Right lobe of liver (tissue), 6 donors: ENCODE results near the gene RAB4B. TPM values are rescaled to one million over a fixed set of nuclear protein-coding genes. Genes with fewer than 3 reads are reported as not detected.

Experiments
- ATAC-seq, 4 donors: fragments of 200-7000 bp; cut with Tn5 transposase; one replicate each; pipeline ENCODE4 v1.9.1; 2020; ENCODE audit warnings: mild to moderate bottlenecking in 4 of 4, moderate library complexity in 4 of 4
- DNase-seq, 3 donors: peaks; one replicate each; pipeline ENCODE4 v3.0.0-alpha.2; 2020
- H3K27ac ChIP-seq, 3 donors: fragments of 200-600 bp; one replicate each; pipeline ENCODE4 v1.8.0; 2022
- H3K27me3 ChIP-seq, 2 donors: fragments of 200-600 bp; one replicate each; pipeline ENCODE4 v1.8.0; 2022
- H3K36me3 ChIP-seq, 4 donors: fragments of 200-600 bp; sonication (generic) in 1 of 4; one replicate each; pipeline versions ENCODE4 v1.5.1 to v1.8.0; 2017 to 2022; ENCODE audit warnings: control low read depth in 1 of 4
- H3K4me1 ChIP-seq, 4 donors: fragments of 200-600 bp; sonication (generic) in 1 of 4; one replicate each; pipeline versions ENCODE4 v1.5.1 to v1.8.0; 2017 to 2022; ENCODE audit warnings: control low read depth in 1 of 4
- H3K4me3 ChIP-seq, 3 donors: fragments of 200-600 bp; one replicate each; pipeline ENCODE4 v1.8.0; 2022
- H3K9me3 ChIP-seq, 4 donors: fragments of 200-600 bp; sonication (generic) in 1 of 4; one replicate each; pipeline versions ENCODE4 v1.5.1 to v1.8.0; 2017 to 2022; ENCODE audit warnings: control low read depth in 1 of 4
- CTCF ChIP-seq, 4 donors: fragments of 200-600 bp in 3 of 4; fragments of 450-650 bp in 1 of 4; IDR thresholded peaks; one replicate each; pipeline versions ENCODE4 v1.5.1 to v1.8.0; 2016 to 2022; ENCODE audit warnings: antibody characterized with exemption in 4 of 4, mild to moderate bottlenecking in 2 of 4
- POLR2A ChIP-seq: fragments of 450-650 bp; IDR thresholded peaks from one replicate; pipeline ENCODE4 v1.6.1; 2017; ENCODE audit warnings: antibody characterized with exemption, mild to moderate bottlenecking
- WGBS: methylation state at CpG from one replicate; pipeline ENCODE4 v1.1.6; 2018; ENCODE audit warnings: low coverage, low lambda C conversion rate; ENCODE audit not compliant: insufficient coverage; ENCODE audit errors: missing lambda C conversion rate; 5-methylcytosine and 5-hydroxymethylcytosine counted together
- intact Hi-C, 2 donors: fragments of 100-400 bp; cut with DNase I; formaldehyde crosslinking; loops; one replicate each; pipeline versions ENCODE4 v1.11.2 to v1.14.1; 2022
- total RNA-seq, 6 experiments: library from RNA; depleted of rRNA in 2 of 6; stranded (reverse); fragments of >200 nt in 2 of 6; fragmentation: NEBNext Ultra II Directional in 3 of 6; extraction: Animal tissue kit (Norgen Biotek cat#: 25700) in 3 of 6; gene quantifications; one replicate each; pipeline versions ENCODE4 v1.1.0 to v1.2.4, GENCODE V29; 2016 to 2023
- donor health status: DM: no; HTN: yes; CAD: no.
- donor health status: DM: no; HTN: no; CAD: no.
- donor health status: DM: no; HTN: no; CAD: no.
- donor health status: DM: no; HTN: yes; CAD: no.
- donor health status: DM: no; HTN: yes; CAD: no.

RAB4B gene
- total RNA-seq, 6 experiments from 2014 or later = 6.4 to 17.2 (median 10.2) TPM

DNA sequence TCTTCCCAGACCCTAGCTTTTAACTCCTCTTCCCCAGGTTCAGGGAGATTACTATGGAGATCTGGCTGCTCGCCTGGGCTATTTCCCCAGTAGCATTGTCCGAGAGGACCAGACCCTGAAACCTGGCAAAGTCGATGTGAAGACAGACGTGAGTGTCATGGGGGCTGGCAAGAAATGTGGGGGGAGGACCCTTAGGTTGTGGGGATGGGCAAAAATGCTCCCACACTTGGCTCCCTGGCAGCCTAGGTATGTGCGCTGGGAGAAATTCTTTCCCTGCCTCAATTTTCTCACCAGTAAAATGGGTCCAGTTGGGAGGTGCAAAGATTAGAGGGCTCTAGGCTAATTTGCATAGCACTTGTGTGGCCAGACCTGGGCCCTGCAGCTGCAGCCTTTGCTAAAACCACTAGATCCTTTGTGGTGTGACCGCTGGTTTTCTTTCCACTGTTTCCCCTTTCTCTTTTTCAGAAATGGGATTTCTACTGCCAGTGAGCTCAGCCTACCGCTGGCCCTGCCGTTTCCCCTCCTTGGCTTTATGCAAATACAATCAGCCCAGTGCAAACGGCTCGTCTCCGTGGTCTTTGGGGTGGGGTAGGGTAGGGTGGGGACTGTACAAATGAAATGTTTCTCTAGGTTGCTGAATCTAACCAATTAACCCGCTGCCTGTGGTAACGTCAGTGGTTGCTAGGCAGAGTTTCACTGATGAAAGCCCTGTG is 959 bp upstream of the RAB4B start:
- DNase-seq = peak; percentile 77 to 86 (median 83)
- Histone ChIP-seq H3K4me1 (peaks cover 0 to 12% (median 0%) of the 10 kb centered on the region in 4 donors), H3K36me3 (no peaks in the 10 kb centered on the region), H3K9me3 (no peaks in the 10 kb centered on the region), H3K27ac (peak overlapping the region; percentile 78 to 93 (median 89)), H3K4me3 (peak overlapping the region; percentile 52 to 93 (median 77)), H3K27me3 (no peaks in the 10 kb centered on the region)
- 6% methylated on average over 11 of the region's 13 CpGs for WGBS
- ATAC-seq = peak; percentile 74 to 79 (median 76)
- intact Hi-C loops = no loop called here
- TF ChIP-seq CTCF (IDR thresholded peaks at IDR 0.05) (no peak), POLR2A (no peak)

- TF ChIP-seq POLR2A (no peak), CTCF (IDR thresholded peaks at IDR 0.05) (no peak)
- DNase-seq (no peak), ATAC-seq (no peak)
- 0% methylated on average over 9 of the region's 10 CpGs for WGBS
- Histone ChIP-seq H3K4me1 (peaks cover 0 to 12% (median 0%) of the 10 kb centered on the region in 4 donors), H3K4me3 (peak overlapping the region; percentile 52 to 93 (median 77)), H3K9me3 (no peaks in the 10 kb centered on the region), H3K27ac (peak overlapping the region; percentile 78 to 93 (median 89)), H3K27me3 (no peaks in the 10 kb centered on the region), H3K36me3 (no peaks in the 10 kb centered on the region)
- intact Hi-C loops = no loop called here
Observed at GRCh38 chr19:40777645-40777936, 456 bp upstream of the RAB4B start.

DNA sequence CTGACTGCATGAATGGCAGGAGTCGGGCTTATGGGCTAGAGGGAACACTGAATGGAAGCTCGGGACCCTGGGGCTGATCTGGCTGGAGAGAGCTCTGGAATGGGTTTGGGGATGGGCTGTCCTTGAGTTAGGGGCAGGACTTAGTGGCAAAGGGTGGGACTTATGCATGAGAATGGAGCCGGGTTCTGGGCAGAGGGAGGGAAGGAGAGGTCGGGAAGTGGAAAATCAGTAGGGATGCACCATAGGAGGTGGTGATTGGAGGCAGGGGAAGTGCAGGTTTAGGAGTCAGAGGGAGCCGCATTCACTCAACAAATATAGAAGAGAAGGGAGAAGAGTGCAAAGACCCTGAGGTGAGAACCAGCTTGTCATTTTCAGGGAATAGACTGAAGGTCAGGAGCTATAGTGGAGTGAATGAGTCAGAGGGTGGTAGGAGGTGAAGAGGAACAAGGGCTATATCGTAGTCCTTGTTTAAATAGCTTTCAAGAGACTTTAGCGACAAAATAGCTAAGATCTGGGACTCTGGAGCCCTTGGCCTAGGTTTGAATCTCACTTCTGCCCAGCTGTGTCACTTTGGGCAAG is 748 bp downstream of the RAB4B start:
- ATAC-seq = no peak
- peak overlapping the region; percentile 77 to 93 (median 81) for H3K4me3 ChIP-seq
- TF ChIP-seq CTCF (IDR thresholded peaks at IDR 0.05) = no peak
- TF ChIP-seq POLR2A = no peak
- H3K9me3 ChIP-seq = no peaks in the 10 kb centered on the region
- no peaks in the 10 kb centered on the region for H3K36me3 ChIP-seq
- H3K4me1 ChIP-seq = peaks cover 0 to 12% (median 0%) of the 10 kb centered on the region in 4 donors
- intact Hi-C loops = no loop called here
- peak overlapping the region in 2 of 3 donors; percentile 87 to 89 for H3K27ac ChIP-seq
- 16% methylated on average over 7 of the region's 7 CpGs for WGBS
- H3K27me3 ChIP-seq = no peaks in the 10 kb centered on the region
- DNase-seq = no peak

DNA sequence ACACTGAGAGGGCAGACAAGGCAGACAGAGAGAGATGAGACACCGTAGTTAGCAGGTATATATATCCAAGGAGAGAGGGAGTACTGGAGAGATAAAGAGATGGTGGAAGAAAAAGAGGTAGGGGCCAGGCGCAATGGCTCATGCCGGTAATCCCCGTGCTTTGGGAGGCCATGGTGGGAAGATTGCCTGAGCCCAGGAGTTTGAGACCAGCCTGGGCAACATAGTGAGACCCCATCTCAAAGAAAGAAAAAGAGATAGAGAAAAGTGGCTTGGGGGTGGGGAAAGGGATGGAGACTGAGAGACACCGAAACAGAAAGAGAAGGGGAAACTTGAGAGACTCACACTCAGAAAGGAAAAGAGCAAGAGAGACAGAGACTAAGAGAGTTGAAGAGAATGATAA is 2.5 kb downstream of the RAB4B start:
- no peaks in the 10 kb centered on the region for H3K36me3 ChIP-seq

More for the DNA sequence above, 2.5 kb downstream of the RAB4B start:
- 98% methylated on average over 5 of the region's 5 CpGs for WGBS
- TF ChIP-seq POLR2A = no peak
- no peak for TF ChIP-seq CTCF (IDR thresholded peaks at IDR 0.05)
- intact Hi-C loops = no loop called here
- ATAC-seq = no peak
- Histone ChIP-seq H3K27me3 (no peaks in the 10 kb centered on the region), H3K9me3 (no peaks in the 10 kb centered on the region), H3K4me1 (peaks cover 0 to 12% (median 0%) of the 10 kb centered on the region in 4 donors), H3K27ac (no peak overlapping the region), H3K4me3 (no peak overlapping the region)
- no peak for DNase-seq
